ENCODE measurements around the gene SMYD5.

SMYD5 gene

GRCh38 chr2:73239776-73240175, 25.7 kb downstream of the SMYD5 start:
- DNase-seq (ENCODE audit: low read depth): no peak

DNA sequence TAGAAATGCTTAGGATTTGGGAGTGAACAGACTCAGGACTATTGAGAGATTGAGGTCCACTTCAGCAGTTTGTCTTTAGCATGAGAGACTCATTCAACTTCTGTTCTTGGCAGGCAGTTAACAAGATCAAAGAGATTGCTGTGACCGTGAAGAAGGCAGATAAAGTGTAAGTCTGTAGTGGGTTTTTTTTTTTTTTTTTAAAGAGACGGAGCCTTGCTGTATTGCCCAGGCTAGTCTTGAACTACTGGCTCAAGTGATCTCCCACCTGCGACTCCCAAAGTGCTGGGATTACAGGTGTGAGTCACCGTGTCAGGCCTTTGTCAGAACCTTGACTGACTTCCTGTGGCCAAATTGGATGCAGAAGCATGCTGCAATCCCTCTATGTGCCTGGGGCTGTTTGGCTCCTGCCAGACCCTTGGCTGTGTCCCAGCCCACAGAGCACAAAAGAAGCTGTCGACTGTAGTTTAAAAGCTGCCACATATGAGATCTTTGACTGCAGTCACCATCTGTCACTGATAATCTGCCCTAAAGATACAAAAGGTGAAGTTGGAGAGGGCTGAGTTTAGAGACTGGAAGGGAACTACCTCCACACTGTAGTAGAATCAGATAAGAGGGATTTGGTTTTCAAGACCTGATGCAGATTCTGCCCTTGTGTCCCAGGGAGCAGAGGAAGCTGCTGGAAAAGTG, 30.0 kb downstream of the SMYD5 start:
- DNase-seq (ENCODE audit: low read depth): no peak

GRCh38 chr2:73244580-73244979, 30.5 kb downstream of the SMYD5 start:
- no peak for DNase-seq (ENCODE audit: low read depth)

DNA sequence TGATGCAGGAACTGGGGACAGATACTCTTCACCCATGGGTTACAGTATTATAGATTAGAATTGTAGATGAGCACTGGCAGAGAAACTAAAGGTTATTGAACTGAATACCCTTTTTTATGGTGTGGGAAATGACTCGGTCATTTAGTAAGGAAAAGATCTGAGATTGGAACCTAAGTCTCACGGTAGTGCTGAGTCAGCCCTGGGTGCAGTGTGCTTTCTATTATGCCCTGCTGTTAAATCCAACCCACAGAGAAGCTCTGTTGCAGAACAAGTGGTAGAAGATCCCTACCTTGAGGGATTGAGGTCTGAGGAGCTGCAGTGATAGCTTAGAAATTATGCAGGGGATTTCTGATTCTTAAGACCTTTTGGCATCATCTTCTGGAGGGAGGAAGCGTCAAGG, 32.8 kb downstream of the SMYD5 start:
- no peak for DNase-seq (ENCODE audit: low read depth)

DNA sequence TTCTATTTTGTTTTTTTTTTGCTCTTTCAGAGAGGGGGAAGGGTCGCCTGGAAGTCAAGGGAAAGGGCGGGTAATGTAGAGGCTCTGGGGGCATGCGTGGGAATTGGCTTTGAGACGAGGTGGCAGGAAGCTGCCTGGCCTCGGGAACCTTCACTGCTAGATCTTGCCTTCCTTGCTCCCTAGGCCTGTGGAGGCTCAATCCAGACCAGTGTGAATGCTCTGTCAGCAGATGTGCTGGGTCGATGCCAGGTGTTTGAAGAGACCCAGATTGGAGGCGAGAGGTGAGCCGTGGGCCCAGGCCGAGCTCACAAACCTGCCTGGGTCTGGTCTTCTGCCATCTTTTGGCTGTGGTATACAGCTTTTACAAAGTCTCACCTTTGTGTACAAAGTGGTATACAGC, 35.6 kb downstream of the SMYD5 start:
- no peak for DNase-seq (ENCODE audit: low read depth)

GRCh38 chr2:73250872-73251846, 37.1 kb downstream of the SMYD5 start:
- DNase-seq (ENCODE audit: low read depth): no peak

- DNase-seq (ENCODE audit: low read depth): no peak
Observed at GRCh38 chr2:73252238-73253027, 38.4 kb downstream of the SMYD5 start.

DNA sequence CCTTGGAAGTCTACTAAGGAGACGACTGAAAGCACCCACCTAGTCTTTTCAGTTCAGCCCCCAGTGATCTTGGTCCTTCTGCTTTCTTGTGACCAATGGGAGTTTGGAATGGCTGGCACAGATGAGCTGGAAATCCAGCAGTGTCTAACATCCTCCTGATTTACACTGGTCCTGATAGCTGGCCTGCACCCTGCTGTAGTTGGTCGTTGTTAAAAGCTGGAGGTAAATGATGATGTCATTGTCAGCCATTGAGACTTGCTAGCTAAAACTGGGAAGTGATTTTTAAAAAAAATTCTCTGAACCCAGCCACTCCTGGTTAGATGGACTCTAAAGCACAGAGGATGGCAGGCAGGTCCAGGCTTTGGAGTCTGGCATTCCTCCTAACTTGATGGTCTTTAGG, 39.4 kb downstream of the SMYD5 start:
- no peak for DNase-seq (ENCODE audit: low read depth)

GRCh38 chr2:73253901-73254300, 39.9 kb downstream of the SMYD5 start:
- DNase-seq (ENCODE audit: low read depth): no peak

GRCh38 chr2:73254343-73255006, 40.4 kb downstream of the SMYD5 start:
- DNase-seq (ENCODE audit: low read depth): no peak

DNA sequence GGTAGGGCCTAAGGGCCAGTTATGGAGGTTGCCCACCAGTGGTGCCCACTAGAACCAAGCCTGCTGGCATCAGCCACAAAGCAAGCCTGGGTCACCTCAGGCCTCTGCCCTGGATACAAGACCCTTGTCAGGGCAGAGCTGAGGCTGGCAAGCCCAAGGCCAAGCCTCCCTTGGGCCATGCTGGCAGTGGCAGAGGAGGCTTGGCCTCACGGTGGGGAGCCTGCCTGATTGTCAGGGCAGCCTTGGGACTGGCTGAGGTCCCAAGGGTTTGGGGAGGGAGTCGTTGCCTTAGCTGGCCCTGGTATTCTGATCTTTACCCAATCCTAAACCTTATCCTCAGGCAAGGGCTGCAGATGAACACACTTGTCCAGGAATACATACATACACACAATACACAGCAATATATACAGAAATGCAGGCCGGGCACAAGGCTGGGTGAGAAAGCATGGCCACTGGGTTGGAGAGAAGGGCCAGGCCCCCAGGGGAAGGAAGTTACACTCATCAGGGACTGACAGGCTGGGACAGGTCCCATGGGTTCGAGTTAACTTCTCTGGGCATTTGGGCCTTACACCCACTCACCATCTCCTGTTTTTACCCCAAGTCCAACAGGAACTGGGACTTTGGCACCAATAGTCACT, 41.1 kb downstream of the SMYD5 start:
- no peak for DNase-seq (ENCODE audit: low read depth)

DNA sequence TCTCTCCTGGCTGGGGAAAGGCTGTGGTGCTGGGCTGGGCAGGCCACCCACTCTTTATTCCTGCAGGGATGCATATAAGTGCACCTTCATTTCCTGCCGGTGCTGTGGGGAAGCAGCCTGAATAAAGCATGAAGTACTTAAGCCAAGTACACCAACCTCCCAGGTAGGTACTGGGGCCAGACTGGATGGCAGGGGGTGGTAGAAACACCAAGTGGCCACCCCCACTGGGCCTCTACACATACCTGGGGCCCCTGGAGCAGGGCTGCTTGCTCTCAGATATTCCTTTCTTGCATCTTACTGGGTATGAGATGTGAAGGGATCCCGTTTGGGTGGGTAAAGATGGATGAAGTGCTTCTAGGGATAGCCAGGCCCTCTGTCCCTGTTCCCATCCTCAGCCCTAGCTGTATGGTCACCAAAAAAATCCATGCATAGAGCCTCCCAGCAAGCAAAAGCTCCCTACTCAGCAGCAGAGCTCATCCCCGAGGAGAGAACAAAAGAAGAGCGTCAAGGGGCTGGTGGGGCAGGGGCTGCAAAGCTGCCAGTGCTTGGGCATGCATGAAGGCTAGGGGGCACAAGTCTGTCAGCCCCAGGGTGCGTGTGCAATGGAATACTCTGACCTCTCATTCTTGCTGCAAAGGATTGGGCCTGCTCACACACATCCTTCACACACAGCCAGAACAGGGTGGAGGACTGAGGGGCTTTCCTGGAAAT, 42.0 kb downstream of the SMYD5 start:
- DNase-seq (ENCODE audit: low read depth): no peak

DNA sequence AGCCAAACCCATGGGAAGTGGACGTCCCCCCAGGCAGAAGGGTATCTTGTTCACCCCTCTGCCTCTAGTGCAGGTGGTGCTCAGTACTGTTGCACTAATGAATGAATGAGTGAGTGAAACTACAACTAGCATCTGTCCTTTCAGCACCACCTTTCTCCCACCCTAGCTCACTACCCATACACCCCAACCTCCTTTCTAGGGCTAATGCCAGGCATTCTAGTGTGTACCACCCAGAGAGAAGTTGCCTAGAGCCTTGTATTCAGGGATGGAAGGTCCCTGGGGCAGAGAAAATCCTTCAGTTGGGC, 42.5 kb downstream of the SMYD5 start:
- no peak for DNase-seq (ENCODE audit: low read depth)

- no peak for DNase-seq (ENCODE audit: low read depth)
Observed at GRCh38 chr2:73257021-73257420, 43.0 kb downstream of the SMYD5 start.

- no peak for DNase-seq (ENCODE audit: low read depth)
Observed at GRCh38 chr2:73257425-73258125, 43.5 kb downstream of the SMYD5 start.

DNA sequence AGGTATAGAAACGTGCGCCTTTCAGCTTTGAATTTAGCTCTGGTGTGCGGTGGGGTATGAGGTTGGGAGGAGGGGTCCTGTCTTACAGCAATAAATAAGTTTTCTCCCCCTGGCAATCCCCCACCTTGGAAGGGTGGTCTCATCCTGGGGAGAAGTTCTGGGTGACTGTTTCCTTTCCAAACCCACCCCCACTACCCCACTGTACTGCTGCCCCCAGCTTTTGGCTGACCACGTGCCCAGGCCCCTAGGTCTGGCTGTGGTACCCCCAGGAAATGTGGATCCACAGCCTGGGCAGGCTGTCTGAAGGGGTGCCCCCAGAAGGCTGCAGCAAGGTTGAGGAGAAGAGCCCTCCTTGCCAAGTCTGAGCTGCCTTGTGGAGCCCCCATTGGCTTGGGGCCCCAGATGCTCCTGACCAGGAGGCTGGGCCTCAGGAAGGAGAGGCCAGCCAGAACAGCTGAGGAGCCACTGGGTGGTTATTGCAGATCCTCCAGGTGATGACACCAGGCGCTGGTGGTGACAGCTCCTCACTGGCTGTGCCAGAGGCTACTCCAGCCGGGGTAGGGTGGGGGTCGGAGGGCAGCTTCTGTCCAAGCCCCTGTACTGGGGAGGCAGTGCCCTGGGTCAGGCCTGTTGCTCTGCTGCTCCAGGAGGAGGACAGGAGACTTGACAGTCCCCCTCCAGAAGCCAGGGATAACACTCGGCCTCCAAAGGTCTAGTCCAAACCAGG, 44.3 kb downstream of the SMYD5 start:
- no peak for DNase-seq (ENCODE audit: low read depth)

GRCh38 chr2:73258913-73259215, 44.8 kb downstream of the SMYD5 start:
- DNase-seq (ENCODE audit: low read depth): no peak

DNA sequence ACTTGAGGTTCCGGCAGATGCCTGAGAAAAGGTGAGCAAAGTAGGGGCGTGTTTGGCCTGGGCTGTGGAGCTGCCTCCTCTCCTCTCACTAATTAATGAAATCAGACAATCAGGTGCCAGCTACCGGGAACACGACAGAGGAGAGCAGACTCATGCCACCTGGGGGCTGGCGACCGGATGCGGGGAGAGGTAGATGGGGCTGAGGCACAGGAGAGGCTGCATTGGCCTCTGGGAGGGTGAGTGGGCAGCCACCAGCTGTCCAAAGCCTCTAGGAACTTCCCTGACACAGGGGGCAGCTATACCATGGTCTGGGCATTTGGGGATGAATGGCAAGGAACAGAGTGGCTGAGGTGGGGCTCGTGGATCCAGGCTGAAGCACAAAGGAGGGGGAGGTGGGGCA, 45.2 kb downstream of the SMYD5 start:
- no peak for DNase-seq (ENCODE audit: low read depth)

DNA sequence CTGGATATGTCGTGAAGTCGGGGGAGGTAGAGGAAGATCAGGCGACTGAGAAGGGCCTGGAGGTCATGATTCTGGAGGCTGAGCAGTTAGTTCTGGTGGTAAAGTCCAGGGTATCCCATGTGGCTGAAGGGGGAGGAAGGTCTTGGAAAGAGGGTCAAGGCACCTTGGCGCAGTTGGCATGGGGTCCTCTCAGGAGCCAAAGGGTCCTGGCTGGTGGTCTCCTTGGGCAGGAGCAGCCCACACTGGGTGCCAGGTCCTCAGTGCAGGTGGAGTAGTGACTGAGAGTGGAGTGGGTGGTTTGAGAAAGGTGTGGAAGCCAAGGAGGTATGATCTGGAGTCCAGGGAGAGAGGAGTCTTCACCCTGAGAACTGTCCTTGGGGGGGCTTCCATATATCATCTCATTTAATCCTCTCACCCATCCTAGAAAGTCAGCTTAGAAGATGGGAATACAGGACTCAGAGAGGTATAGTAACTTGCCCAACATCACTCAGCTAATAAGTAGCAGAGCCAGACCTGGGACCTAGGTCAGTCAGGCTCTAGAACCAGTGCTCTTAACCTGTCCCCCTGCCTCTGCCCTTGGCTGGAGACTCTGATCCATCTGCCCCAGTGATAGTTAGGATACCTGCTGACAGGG, 45.8 kb downstream of the SMYD5 start:
- DNase-seq (ENCODE audit: low read depth): no peak
